ENCODE results near the gene SFTA2.
"Not testable (repeated sequence)": the region's sequence is repeated elsewhere in the genome, so short reads cannot be mapped to it uniquely, and the experiment has no call there.

SFTA2 gene

GRCh38 chr6:30903236-30903635, 28.7 kb downstream of the SFTA2 start:
- TF ChIP-seq SPI1 (IDR thresholded peaks at IDR 0.05; ENCODE audit: borderline replicate concordance, low read depth) (peak; percentile 46; the same call in 1 of the 2 replicates), POLR2AphosphoS5 (IDR thresholded peaks at IDR 0.05; ENCODE audit: low read depth) (no peak), REST (IDR thresholded peaks at IDR 0.05; ENCODE audit: insufficient replicate concordance, low read depth) (no peak)
- Histone ChIP-seq H3K4me3 (replicated peaks; ENCODE audit: insufficient read depth, low read length) (no peak overlapping the region), H3K27me3 (ENCODE audit: insufficient read depth, poor library complexity, severe bottlenecking) (no peaks in the 10 kb centered on the region), H3K27ac (replicated peaks) (peak overlapping the region; percentile 19; the same call in 1 of the 2 replicates)
- peak; percentile 38 to 68 for DNase-seq (ENCODE audit: low read depth in 1 of 2, low spot score in 1 of 2)

GRCh38 chr6:30902709-30903108, 29.3 kb downstream of the SFTA2 start:
- no peak for DNase-seq (ENCODE audit: low read depth in 1 of 2, low spot score in 1 of 2)
- H3K27ac ChIP-seq (replicated peaks), result peak overlapping the region; percentile 19; the same call in 1 of the 2 replicates
- H3K4me3 ChIP-seq (replicated peaks; ENCODE audit: insufficient read depth, low read length), result no peak overlapping the region
- no peak for TF ChIP-seq GABPA (IDR thresholded peaks at IDR 0.05; ENCODE audit: low read depth)
- TF ChIP-seq CTCF (IDR thresholded peaks at IDR 0.05; ENCODE audit: insufficient read depth, low read length), result no peak
- no peak for TF ChIP-seq REST (IDR thresholded peaks at IDR 0.05; ENCODE audit: insufficient replicate concordance, low read depth)
- TF ChIP-seq POLR2AphosphoS5 (IDR thresholded peaks at IDR 0.05; ENCODE audit: low read depth), result no peak
- TF ChIP-seq SPI1 (IDR thresholded peaks at IDR 0.05; ENCODE audit: borderline replicate concordance, low read depth), result no peak
- no peaks in the 10 kb centered on the region for H3K27me3 ChIP-seq (ENCODE audit: insufficient read depth, poor library complexity, severe bottlenecking)

- not testable (repeated sequence) for H3K27ac ChIP-seq (replicated peaks); DNase-seq (ENCODE audit: low read depth in 1 of 2, low spot score in 1 of 2); H3K27me3 ChIP-seq (ENCODE audit: insufficient read depth, poor library complexity, severe bottlenecking); H3K4me3 ChIP-seq (replicated peaks; ENCODE audit: insufficient read depth, low read length)
Observed at GRCh38 chr6:30902196-30902595, 29.8 kb downstream of the SFTA2 start.

- Histone ChIP-seq H3K27ac (replicated peaks) (no peak overlapping the region), H3K27me3 (ENCODE audit: insufficient read depth, poor library complexity, severe bottlenecking) (no peaks in the 10 kb centered on the region), H3K4me3 (replicated peaks; ENCODE audit: insufficient read depth, low read length) (no peak overlapping the region)
- DNase-seq (ENCODE audit: low read depth in 1 of 2, low spot score in 1 of 2), result no peak
- TF ChIP-seq GABPA (IDR thresholded peaks at IDR 0.05; ENCODE audit: low read depth) (no peak), REST (IDR thresholded peaks at IDR 0.05; ENCODE audit: insufficient replicate concordance, low read depth) (no peak), CTCF (IDR thresholded peaks at IDR 0.05; ENCODE audit: insufficient read depth, low read length) (no peak), SPI1 (IDR thresholded peaks at IDR 0.05; ENCODE audit: borderline replicate concordance, low read depth) (no peak), POLR2AphosphoS5 (IDR thresholded peaks at IDR 0.05; ENCODE audit: low read depth) (no peak)
Observed at GRCh38 chr6:30901436-30901835, 30.5 kb downstream of the SFTA2 start.
